HepG2 (cell line): ENCODE data around the gene HMGN1. TPM values are rescaled to one million over a fixed set of nuclear protein-coding genes. Genes with fewer than 3 reads are reported as not detected.

ENCODE experiments used
- ATM ChIP-seq: fragments of 450-650 bp; IDR thresholded peaks from 2 replicates; pipeline ENCODE4 v1.7.1; 2017; ENCODE audit warnings: mild to moderate bottlenecking, borderline replicate concordance
- CENPT ChIP-seq: sonication (generic); formaldehyde crosslinking; IDR thresholded peaks from 2 replicates; pipeline ENCODE4 v1.8.0; 2022; ENCODE audit warnings: low read depth, mild to moderate bottlenecking, moderate library complexity, missing genetic modification reagents
- CENPX ChIP-seq: sonication (generic); formaldehyde crosslinking; IDR thresholded peaks from 2 replicates; pipeline ENCODE4 v1.9.0; 2021; ENCODE audit warnings: mild to moderate bottlenecking, missing genetic modification reagents, moderate library complexity
- CSRNP1 ChIP-seq: sonication (generic); formaldehyde crosslinking; IDR thresholded peaks from 2 replicates; pipeline ENCODE4 v1.8.1; 2023; ENCODE audit warnings: mild to moderate bottlenecking, missing genetic modification reagents
- EZH2 ChIP-seq: conservative IDR thresholded peaks from 2 replicates; pipeline ENCODE4 v1.6.1; 2012; ENCODE audit warnings: mild to moderate bottlenecking, low read depth, low read length, moderate library complexity
- FOXA3 ChIP-seq: IDR thresholded peaks from 2 replicates; pipeline ENCODE4 v1.6.1; 2016; ENCODE audit warnings: missing genetic modification reagents, missing compliant biosample characterization
- HNRNPK ChIP-seq: fragments of 200-400 bp; formaldehyde crosslinking; IDR thresholded peaks from 2 replicates; pipeline ENCODE4 v1.6.1; 2018; ENCODE audit warnings: low read length, low read depth, moderate library complexity, mild to moderate bottlenecking; ENCODE audit not compliant: poor library complexity, severe bottlenecking
- MAFG ChIP-seq: sonication (generic); formaldehyde crosslinking; IDR thresholded peaks from 2 replicates; pipeline ENCODE4 v1.5.1; 2020; ENCODE audit warnings: mild to moderate bottlenecking, missing genetic modification reagents
- NFIC ChIP-seq: IDR thresholded peaks from 2 replicates; pipeline ENCODE4 v1.6.1; 2012; ENCODE audit warnings: mild to moderate bottlenecking, low read length, inconsistent platforms
- NR2F2 ChIP-seq: IDR thresholded peaks from 2 replicates; pipeline ENCODE4 v1.6.1; 2012; ENCODE audit warnings: low read depth, inconsistent platforms, borderline replicate concordance
- PCBP1 ChIP-seq: fragments of 200-400 bp; formaldehyde crosslinking; IDR thresholded peaks from 2 replicates; pipeline ENCODE4 v1.6.1; 2017; ENCODE audit warnings: mild to moderate bottlenecking, low read depth, low read length, borderline replicate concordance
- SALL2 ChIP-seq: sonication (generic); formaldehyde crosslinking; IDR thresholded peaks from 2 replicates; pipeline ENCODE4 v1.8.1; 2023; ENCODE audit warnings: mild to moderate bottlenecking, missing genetic modification reagents, inconsistent platforms
- SYNCRIP ChIP-seq: fragments of 200-400 bp; formaldehyde crosslinking; IDR thresholded peaks from 2 replicates; pipeline ENCODE4 v1.6.1; 2018; ENCODE audit warnings: mild to moderate bottlenecking, low read depth, low read length; ENCODE audit not compliant: insufficient read depth
- ZFP36 ChIP-seq: fragments of 150-350 bp; IDR thresholded peaks from 2 replicates; pipeline ENCODE4 v1.6.1; 2018; ENCODE audit warnings: borderline replicate concordance, low read length, low read depth; ENCODE audit not compliant: partially characterized antibody
- ZFX ChIP-seq: sonication (generic); formaldehyde crosslinking; IDR thresholded peaks from 2 replicates; pipeline ENCODE4 v1.4.0; 2020; ENCODE audit warnings: mild to moderate bottlenecking, low read depth, missing genetic modification reagents, moderate library complexity
- ZNF18 ChIP-seq: sonication (generic); formaldehyde crosslinking; IDR thresholded peaks from 2 replicates; pipeline ENCODE4 v1.8.0; 2022; ENCODE audit warnings: mild to moderate bottlenecking, missing genetic modification reagents; ENCODE audit not compliant: insufficient replicate concordance
- ZNF329 ChIP-seq: sonication (generic); formaldehyde crosslinking; IDR thresholded peaks from 2 replicates; pipeline ENCODE4 v1.9.0; 2021; ENCODE audit warnings: low read depth, mild to moderate bottlenecking, missing genetic modification reagents
- ZNF589 ChIP-seq: sonication (generic); formaldehyde crosslinking; conservative IDR thresholded peaks from 2 replicates; pipeline ENCODE4 v1.8.0; 2022; ENCODE audit warnings: mild to moderate bottlenecking, moderate library complexity, missing genetic modification reagents
- ZNF672 ChIP-seq: sonication (generic); formaldehyde crosslinking; IDR thresholded peaks from 2 replicates; pipeline ENCODE4 v1.8.1; 2022; ENCODE audit warnings: missing genetic modification reagents
- ZSCAN22 ChIP-seq: sonication (generic); formaldehyde crosslinking; IDR thresholded peaks from 2 replicates; pipeline ENCODE4 v1.4.0; 2020; ENCODE audit warnings: mild to moderate bottlenecking, missing genetic modification reagents
- polyA plus RNA-seq, 8 experiments: library from polyadenylated mRNA; depleted of rRNA in 3 of 8; stranded (reverse) in 7 of 8; unstranded in 1 of 8; fragments of >200 nt; fragmentation: Illumina TruSeq in 4 of 8; extraction: Trizol in 4 of 8; gene quantifications; 2 replicates each; pipeline versions ENCODE4 v1.2.1 to v1.2.3, GENCODE V29; 2011 to 2016; ENCODE audit warnings: low read depth in 4 of 8, missing spikeins in 1 of 8, mixed read lengths in 1 of 8; ENCODE audit not compliant: insufficient read depth in 1 of 8
- total RNA-seq, 5 experiments: library from RNA; depleted of rRNA; stranded (reverse); fragments of >200 nt; fragmentation: Illumina TruSeq; extraction: Trizol; gene quantifications; 2 replicates each; pipeline ENCODE4 v1.2.3, GENCODE V29; 2016; ENCODE audit warnings: low read depth in 1 of 5
- TF ChIP-seq, protein P1 (sequence below): sonication (generic); formaldehyde crosslinking; IDR thresholded peaks from 2 replicates; pipeline ENCODE4 v1.9.0; 2021; ENCODE audit warnings: missing genetic modification reagents, mild to moderate bottlenecking, borderline replicate concordance
- TF ChIP-seq, protein P2 (sequence below): sonication (generic); formaldehyde crosslinking; IDR thresholded peaks from 2 replicates; pipeline ENCODE4 v1.5.0; 2020; ENCODE audit warnings: mild to moderate bottlenecking, missing genetic modification reagents

HMGN1 gene
- total and polyA plus RNA-seq, 2 of the 13 experiments (the other 11 are each of a cell fraction or from before 2014, with no cell fraction given) = 104 to 286 TPM

DNA sequence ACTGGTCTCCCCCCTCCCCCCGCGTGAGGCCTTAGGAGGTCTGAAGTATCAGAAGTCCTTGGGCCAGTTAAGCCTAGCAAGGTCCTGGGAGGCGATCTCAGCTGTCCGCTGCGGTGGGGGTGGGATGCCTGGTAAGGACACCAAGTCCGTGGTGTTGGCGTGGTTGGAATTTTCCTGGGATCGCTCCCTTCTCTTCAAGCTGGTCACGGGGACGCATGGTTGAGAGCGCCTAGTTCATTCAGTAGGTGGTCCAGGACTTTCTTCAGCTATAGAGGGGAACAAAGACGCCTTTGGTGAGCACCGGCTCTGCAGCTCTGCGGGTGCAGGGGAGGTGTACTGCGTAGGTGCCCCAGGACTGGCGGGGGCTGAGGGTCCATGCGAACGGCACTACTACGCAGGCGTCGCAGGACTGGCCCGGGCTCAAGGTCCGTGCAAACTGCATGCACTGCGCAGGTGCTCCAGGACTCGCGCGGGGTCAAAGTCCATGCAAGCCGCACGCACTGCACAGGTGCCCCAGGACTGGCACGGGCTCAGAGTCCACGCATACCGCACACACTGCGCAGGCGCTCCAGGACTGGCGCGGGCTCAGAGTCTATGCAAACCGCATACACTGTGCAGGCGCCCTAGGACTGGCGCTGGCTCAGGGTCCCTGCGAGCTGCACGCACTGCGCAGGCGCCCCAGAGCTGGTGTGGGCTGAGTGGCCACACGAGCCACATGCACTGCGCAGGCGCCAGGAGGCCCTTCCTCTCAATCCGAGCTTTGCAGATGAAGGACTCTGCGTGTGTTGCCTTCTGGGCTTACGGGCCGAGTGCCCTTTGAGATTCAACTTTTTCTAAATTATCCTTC, 36.6 kb upstream of the HMGN1 start (continued):
- TF ChIP-seq, protein P1, sequence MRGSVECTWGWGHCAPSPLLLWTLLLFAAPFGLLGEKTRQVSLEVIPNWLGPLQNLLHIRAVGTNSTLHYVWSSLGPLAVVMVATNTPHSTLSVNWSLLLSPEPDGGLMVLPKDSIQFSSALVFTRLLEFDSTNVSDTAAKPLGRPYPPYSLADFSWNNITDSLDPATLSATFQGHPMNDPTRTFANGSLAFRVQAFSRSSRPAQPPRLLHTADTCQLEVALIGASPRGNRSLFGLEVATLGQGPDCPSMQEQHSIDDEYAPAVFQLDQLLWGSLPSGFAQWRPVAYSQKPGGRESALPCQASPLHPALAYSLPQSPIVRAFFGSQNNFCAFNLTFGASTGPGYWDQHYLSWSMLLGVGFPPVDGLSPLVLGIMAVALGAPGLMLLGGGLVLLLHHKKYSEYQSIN (CRISPR knock-in tag) = no peak
- TF ChIP-seq FOXA3 (CRISPR knock-in tag) (peak; percentile 79), EZH2 (no peak), ZSCAN22 (CRISPR knock-in tag) (no peak), CENPX (CRISPR knock-in tag) (no peak), ZNF329 (0 out of 2 replicates have a peak, but pooled peaks have one; percentile 59), ZFP36 (no peak), ZNF589 (CRISPR knock-in tag) (no peak; the same call in 1 of the 2 replicates), ZNF672 (CRISPR knock-in tag) (no peak), ZFX (no peak; the same call in none of the 2 replicates), SYNCRIP (no peak), ZNF18 (CRISPR knock-in tag) (peak; percentile 48), PCBP1 (0 out of 2 replicates have a peak, but pooled peaks have one; percentile 49), ATM (no peak), NR2F2 (no peak), NFIC (no peak), HNRNPK (no peak), CSRNP1 (CRISPR knock-in tag) (no peak), MAFG (CRISPR knock-in tag) (no peak), CENPT (CRISPR knock-in tag) (no peak), SALL2 (CRISPR knock-in tag) (peak; percentile 62; the same call in 1 of the 2 replicates)
- TF ChIP-seq, protein P2, sequence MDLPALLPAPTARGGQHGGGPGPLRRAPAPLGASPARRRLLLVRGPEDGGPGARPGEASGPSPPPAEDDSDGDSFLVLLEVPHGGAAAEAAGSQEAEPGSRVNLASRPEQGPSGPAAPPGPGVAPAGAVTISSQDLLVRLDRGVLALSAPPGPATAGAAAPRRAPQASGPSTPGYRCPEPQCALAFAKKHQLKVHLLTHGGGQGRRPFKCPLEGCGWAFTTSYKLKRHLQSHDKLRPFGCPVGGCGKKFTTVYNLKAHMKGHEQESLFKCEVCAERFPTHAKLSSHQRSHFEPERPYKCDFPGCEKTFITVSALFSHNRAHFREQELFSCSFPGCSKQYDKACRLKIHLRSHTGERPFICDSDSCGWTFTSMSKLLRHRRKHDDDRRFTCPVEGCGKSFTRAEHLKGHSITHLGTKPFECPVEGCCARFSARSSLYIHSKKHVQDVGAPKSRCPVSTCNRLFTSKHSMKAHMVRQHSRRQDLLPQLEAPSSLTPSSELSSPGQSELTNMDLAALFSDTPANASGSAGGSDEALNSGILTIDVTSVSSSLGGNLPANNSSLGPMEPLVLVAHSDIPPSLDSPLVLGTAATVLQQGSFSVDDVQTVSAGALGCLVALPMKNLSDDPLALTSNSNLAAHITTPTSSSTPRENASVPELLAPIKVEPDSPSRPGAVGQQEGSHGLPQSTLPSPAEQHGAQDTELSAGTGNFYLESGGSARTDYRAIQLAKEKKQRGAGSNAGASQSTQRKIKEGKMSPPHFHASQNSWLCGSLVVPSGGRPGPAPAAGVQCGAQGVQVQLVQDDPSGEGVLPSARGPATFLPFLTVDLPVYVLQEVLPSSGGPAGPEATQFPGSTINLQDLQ (CRISPR knock-in tag) = no peak
